Parathyroid adenoma (tissue), 2 donors: ENCODE results near the gene MCCC1.

Source experiments
- H2AFZ ChIP-seq: fragments of 300-600 bp; sonication (generic); one replicate; pipeline ENCODE4 v1.7.0; 2017; ENCODE audit warnings: antibody characterized with exemption, mild to moderate bottlenecking
- H3K27ac ChIP-seq: fragments of 300-600 bp; sonication (generic); one replicate; pipeline ENCODE4 v1.7.0; 2017
- H3K27me3 ChIP-seq: fragments of 300-600 bp; sonication (generic); one replicate; pipeline ENCODE4 v1.7.0; 2017; ENCODE audit warnings: low read length; ENCODE audit not compliant: control insufficient read depth, insufficient read depth
- H3K36me3 ChIP-seq: fragments of 300-600 bp; sonication (generic); one replicate; pipeline ENCODE4 v1.7.0; 2017; ENCODE audit warnings: low read length; ENCODE audit not compliant: control insufficient read depth, insufficient read depth
- H3K4me1 ChIP-seq: fragments of 300-600 bp; sonication (generic); one replicate; pipeline ENCODE4 v1.7.0; 2017; ENCODE audit warnings: control low read depth
- H3K4me2 ChIP-seq: fragments of 300-600 bp; sonication (generic); one replicate; pipeline ENCODE4 v1.7.0; 2017; ENCODE audit warnings: low read length
- H3K4me3 ChIP-seq: fragments of 300-600 bp; sonication (generic); one replicate; pipeline ENCODE4 v1.7.0; 2017; ENCODE audit warnings: low read depth, low read length
- H3K79me2 ChIP-seq: fragments of 300-600 bp; sonication (generic); one replicate; pipeline ENCODE4 v1.7.0; 2017; ENCODE audit warnings: control low read depth
- H3K9ac ChIP-seq: fragments of 300-600 bp; sonication (generic); one replicate; pipeline ENCODE4 v1.7.0; 2017; ENCODE audit warnings: mild to moderate bottlenecking
- H3K9me3 ChIP-seq: fragments of 300-600 bp; sonication (generic); one replicate; pipeline ENCODE4 v1.7.0; 2017; ENCODE audit warnings: low read length; ENCODE audit not compliant: control insufficient read depth
- TF ChIP-seq, protein P1 (sequence below): fragments of 300-600 bp; sonication (generic); IDR thresholded peaks from one replicate; pipeline ENCODE4 v1.7.0; 2017; ENCODE audit warnings: antibody characterized with exemption, mild to moderate bottlenecking
- donor health status: primary hyperparathyroidism.

The MCCC1 gene

DNA sequence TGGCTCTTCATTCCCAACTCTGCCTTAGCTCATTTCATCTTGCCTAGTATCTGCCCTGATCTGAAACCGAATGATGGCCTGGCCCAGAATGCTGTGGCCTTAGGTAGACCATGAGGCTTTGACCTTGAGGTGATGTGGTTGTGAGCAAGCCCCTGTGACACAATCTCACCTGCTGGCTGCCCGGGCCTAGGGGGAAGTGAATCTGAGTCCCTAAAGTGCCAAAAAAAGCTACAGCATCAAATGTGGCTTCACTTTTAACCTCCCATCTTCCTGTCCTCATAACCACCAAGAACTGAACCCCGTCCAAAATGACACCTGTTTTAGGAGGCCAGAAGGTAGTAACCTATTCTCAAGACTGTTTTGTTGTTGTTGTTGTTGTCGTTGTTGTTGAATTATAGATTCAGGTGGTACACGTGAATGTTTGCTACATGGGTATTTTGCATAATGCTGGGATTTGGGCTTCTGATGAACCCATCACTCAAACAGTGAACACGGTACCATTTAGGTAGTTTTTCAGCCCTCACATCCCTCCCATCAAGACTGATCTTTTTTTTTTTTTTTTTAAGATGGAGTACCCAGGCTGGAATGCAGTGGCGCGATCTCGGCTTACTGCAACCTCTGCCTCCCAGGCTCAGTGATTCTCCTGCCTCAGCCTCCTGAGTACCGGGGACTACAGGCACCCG lies 54.6 kb downstream of the MCCC1 start:
- Histone ChIP-seq H3K79me2 (no peaks in the 10 kb centered on the region), H3K36me3 (no peaks in the 10 kb centered on the region), H3K9ac (no peak overlapping the region), H3K4me3 (no peak overlapping the region), H2AFZ (no peak overlapping the region), H3K27ac (no peak overlapping the region), H3K9me3 (no peaks in the 10 kb centered on the region), H3K4me2 (no peak overlapping the region), H3K27me3 (no peaks in the 10 kb centered on the region), H3K4me1 (no peaks in the 10 kb centered on the region)
- TF ChIP-seq, protein P1, sequence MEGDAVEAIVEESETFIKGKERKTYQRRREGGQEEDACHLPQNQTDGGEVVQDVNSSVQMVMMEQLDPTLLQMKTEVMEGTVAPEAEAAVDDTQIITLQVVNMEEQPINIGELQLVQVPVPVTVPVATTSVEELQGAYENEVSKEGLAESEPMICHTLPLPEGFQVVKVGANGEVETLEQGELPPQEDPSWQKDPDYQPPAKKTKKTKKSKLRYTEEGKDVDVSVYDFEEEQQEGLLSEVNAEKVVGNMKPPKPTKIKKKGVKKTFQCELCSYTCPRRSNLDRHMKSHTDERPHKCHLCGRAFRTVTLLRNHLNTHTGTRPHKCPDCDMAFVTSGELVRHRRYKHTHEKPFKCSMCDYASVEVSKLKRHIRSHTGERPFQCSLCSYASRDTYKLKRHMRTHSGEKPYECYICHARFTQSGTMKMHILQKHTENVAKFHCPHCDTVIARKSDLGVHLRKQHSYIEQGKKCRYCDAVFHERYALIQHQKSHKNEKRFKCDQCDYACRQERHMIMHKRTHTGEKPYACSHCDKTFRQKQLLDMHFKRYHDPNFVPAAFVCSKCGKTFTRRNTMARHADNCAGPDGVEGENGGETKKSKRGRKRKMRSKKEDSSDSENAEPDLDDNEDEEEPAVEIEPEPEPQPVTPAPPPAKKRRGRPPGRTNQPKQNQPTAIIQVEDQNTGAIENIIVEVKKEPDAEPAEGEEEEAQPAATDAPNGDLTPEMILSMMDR, result no peak

DNA sequence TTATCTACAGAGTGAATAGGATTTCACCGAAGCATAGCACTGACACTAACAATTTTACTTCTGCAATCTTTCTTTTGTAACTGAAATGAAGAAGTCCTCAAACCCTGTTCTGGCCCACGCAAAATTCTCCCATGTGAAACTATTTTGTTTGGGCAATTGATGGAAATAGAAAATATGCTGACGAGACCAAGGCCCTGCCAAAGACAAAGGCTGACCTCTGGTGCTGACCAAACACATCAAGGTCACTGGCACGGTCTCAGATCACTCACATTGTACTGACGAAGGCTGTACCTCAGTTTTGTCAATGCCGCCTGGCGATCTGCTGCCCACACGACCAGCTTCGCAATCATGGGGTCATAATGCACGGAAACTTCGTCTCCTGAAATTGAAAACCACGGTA lies 60.5 kb downstream of the MCCC1 start:
- Histone ChIP-seq H3K79me2 (no peaks in the 10 kb centered on the region), H3K4me1 (no peaks in the 10 kb centered on the region), H3K4me3 (no peak overlapping the region), H3K27ac (no peak overlapping the region), H3K9ac (no peak overlapping the region), H3K4me2 (no peak overlapping the region), H3K9me3 (no peaks in the 10 kb centered on the region), H3K36me3 (no peaks in the 10 kb centered on the region), H3K27me3 (no peaks in the 10 kb centered on the region), H2AFZ (no peak overlapping the region)
- TF ChIP-seq, protein P1, result no peak

DNA sequence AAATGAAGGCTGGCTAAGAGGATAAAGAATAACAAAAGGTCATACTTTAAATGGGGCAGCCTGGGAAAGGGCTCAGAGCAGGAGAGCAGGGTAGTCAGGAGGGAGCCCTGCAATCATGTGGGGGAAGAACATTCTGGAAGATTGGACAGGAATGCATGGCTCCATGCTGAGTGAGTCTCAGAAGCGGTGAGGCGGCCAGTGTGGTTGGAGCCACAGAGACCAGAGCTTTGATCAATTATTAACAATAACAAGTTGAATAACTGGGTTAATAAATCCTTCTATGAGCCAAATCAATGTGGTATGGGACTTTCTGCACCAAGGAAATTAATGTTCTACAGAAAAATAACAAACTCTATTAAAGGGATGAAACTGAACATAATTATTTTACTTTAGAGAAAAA lies 61.1 kb downstream of the MCCC1 start:
- no peak overlapping the region for H3K4me2 ChIP-seq
- no peaks in the 10 kb centered on the region for H3K36me3 ChIP-seq
- H3K27me3 ChIP-seq, result no peaks in the 10 kb centered on the region
- H2AFZ ChIP-seq, result no peak overlapping the region
- TF ChIP-seq, protein P1, result no peak
- H3K27ac ChIP-seq, result no peak overlapping the region
- H3K9me3 ChIP-seq, result no peaks in the 10 kb centered on the region
- no peak overlapping the region for H3K4me3 ChIP-seq
- H3K9ac ChIP-seq, result no peak overlapping the region
- no peaks in the 10 kb centered on the region for H3K79me2 ChIP-seq
- H3K4me1 ChIP-seq, result no peaks in the 10 kb centered on the region

DNA sequence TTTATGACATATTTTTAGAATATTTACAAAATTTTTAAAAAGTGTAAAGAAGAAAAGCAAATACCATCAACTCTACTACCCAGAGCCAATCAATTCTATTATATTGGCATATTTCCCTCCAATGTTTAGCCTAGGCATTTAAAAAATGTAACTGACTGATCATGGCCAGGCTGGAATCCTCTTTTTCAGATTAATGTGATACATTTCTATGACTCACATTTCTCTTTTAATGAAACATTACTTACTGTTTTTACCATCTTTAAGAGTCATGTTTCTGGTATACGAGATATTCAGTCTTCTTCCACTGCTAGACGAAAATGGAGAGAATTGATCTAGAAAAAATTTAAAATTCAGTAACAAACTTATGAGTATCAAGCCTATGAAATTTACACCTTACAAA lies 65.5 kb downstream of the MCCC1 start:
- no peak overlapping the region for H3K9ac ChIP-seq
- no peaks in the 10 kb centered on the region for H3K36me3 ChIP-seq
- no peaks in the 10 kb centered on the region for H3K4me1 ChIP-seq
- H2AFZ ChIP-seq, result no peak overlapping the region
- no peak overlapping the region for H3K27ac ChIP-seq
- H3K4me2 ChIP-seq, result no peak overlapping the region
- no peaks in the 10 kb centered on the region for H3K79me2 ChIP-seq
- H3K4me3 ChIP-seq, result no peak overlapping the region
- H3K9me3 ChIP-seq, result no peaks in the 10 kb centered on the region
- TF ChIP-seq, protein P1, result no peak
- H3K27me3 ChIP-seq, result no peaks in the 10 kb centered on the region

DNA sequence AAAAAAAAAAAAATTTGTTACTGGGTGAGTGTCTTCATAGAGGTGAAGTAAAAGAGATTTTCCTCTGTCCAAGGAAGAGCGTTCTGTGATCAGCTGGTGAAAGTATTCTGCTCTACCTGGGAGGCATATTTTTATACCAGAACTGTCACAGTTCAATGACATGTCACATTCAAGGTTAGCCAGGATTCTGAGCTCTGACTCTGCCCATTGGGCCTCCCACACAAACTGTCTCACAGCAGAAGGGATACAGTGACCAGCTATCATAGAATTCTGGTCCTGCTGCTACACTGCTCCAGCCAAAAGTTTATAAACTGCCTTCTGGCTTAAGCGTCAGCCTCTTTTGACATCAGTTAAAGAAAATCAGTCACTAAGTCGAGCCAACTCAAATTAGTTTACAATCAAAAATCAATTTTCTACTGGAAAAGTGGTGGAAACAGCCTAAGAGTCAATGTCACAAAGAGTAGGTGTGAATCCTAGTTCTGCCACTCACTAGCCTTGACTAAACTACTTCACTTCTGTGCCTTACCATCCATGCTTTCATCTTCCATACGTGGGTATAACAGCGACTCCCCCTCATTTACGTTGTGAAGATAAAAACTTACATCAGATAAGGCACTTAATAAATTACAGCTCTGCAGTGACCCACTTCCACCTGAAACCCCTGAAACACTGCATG lies 66.3 kb downstream of the MCCC1 start:
- Histone ChIP-seq H3K4me3 (no peak overlapping the region), H3K79me2 (no peaks in the 10 kb centered on the region), H3K4me1 (no peaks in the 10 kb centered on the region), H3K27me3 (no peaks in the 10 kb centered on the region), H3K9me3 (no peaks in the 10 kb centered on the region), H3K36me3 (no peaks in the 10 kb centered on the region), H3K4me2 (no peak overlapping the region), H2AFZ (no peak overlapping the region), H3K27ac (no peak overlapping the region), H3K9ac (no peak overlapping the region)
- TF ChIP-seq, protein P1, result no peak
